Neural crest cell (in vitro differentiated cells): ENCODE results near the gene PDE6A. TPM values are rescaled to one million over a fixed set of nuclear protein-coding genes. Genes with fewer than 3 reads are reported as not detected.

Source experiments
- DNase-seq: peaks from one replicate; pipeline ENCODE4 v3.0.0; 2021; ENCODE audit warnings: low read depth, mixed read lengths, low spot score
- H3K27ac Mint-ChIP-seq: one replicate; pipeline ENCODE4 v1.8.0; 2021; ENCODE audit warnings: mild to moderate bottlenecking, mixed read lengths; ENCODE audit not compliant: unreplicated experiment
- H3K27me3 Mint-ChIP-seq: 2 replicates; pipeline ENCODE4 v1.8.0; 2021; ENCODE audit warnings: low read depth, mild to moderate bottlenecking, mixed read lengths
- H3K36me3 Mint-ChIP-seq: 2 replicates; pipeline ENCODE4 v1.8.0; 2021; ENCODE audit warnings: low read depth, mild to moderate bottlenecking, mixed read lengths
- H3K4me1 Mint-ChIP-seq: 2 replicates; pipeline ENCODE4 v1.8.0; 2021; ENCODE audit warnings: mixed read lengths
- H3K4me3 Mint-ChIP-seq: one replicate; pipeline ENCODE4 v1.8.0; 2021; ENCODE audit warnings: mild to moderate bottlenecking, mixed read lengths
- H3K9me3 Mint-ChIP-seq: 2 replicates; pipeline ENCODE4 v1.8.0; 2021; ENCODE audit warnings: mixed read lengths
- total RNA-seq: library from RNA; stranded (reverse); gene quantifications from 2 replicates; pipeline ENCODE4 v1.2.1, GENCODE V29; 2021
- TF ChIP-seq, protein P1 (sequence below): fragments of 200-600 bp; sonication (generic); conservative IDR thresholded peaks from 2 replicates; pipeline ENCODE4 v1.5.0; 2021; ENCODE audit warnings: antibody characterized with exemption, mild to moderate bottlenecking

Gene PDE6A
- total RNA-seq, 1 donor from 2014 or later: not detected

DNA sequence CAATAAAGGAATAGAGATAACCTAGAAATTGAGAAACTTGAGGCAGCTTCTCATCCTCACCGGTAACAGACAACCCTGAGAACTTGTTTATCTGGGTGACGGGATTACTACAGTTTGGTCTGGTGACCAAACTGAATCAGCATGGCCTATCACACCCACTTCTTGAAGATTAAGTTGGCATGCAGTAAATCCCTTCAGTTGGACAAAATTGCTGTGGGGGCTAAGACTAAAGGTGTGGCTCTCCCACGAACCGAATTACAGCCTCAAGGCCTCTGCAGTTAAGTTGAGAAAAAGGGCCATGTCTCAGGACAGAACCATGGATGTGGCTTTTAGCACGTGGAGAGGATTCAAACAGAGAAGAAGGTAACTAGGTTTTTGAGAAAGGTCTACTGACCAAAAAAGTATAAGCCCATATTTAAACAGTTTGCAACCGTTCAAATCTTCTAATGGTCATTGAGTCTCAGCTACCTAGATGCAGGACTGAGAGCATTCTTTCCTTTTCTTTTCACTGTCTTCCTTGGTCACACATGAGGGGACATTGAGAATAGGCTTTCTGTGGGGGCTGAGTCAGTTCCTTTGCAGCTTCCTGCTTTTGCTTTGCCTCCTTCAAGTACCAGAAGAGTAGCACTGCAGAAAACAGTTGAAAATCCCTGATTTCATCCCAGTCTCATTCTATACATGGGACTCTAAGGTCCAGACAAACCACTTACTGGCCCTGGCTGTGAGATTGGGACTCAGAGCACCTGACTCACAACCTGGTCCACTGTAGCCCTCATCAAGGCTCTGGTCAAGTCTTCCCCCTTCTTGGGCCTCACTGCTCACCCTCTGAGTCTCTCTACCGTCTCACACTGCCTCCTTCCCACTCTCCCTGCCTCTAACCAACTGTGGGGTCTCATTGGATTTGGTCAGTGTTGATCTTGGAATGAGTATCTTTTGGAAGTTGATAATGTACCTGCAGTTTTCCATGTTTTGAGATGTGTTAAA is 30.9 kb downstream of the PDE6A start:
- DNase-seq: no peak
- Mint-ChIP-seq H3K4me3 (no peak overlapping the region), H3K9me3 (no peaks in the 10 kb centered on the region), H3K27me3 (peaks cover 5% of the 10 kb centered on the region), H3K36me3 (no peaks in the 10 kb centered on the region), H3K4me1 (peaks cover 11% of the 10 kb centered on the region), H3K27ac (peak overlapping the region; percentile 72)
- TF ChIP-seq, protein P1, sequence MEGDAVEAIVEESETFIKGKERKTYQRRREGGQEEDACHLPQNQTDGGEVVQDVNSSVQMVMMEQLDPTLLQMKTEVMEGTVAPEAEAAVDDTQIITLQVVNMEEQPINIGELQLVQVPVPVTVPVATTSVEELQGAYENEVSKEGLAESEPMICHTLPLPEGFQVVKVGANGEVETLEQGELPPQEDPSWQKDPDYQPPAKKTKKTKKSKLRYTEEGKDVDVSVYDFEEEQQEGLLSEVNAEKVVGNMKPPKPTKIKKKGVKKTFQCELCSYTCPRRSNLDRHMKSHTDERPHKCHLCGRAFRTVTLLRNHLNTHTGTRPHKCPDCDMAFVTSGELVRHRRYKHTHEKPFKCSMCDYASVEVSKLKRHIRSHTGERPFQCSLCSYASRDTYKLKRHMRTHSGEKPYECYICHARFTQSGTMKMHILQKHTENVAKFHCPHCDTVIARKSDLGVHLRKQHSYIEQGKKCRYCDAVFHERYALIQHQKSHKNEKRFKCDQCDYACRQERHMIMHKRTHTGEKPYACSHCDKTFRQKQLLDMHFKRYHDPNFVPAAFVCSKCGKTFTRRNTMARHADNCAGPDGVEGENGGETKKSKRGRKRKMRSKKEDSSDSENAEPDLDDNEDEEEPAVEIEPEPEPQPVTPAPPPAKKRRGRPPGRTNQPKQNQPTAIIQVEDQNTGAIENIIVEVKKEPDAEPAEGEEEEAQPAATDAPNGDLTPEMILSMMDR: no peak

DNA sequence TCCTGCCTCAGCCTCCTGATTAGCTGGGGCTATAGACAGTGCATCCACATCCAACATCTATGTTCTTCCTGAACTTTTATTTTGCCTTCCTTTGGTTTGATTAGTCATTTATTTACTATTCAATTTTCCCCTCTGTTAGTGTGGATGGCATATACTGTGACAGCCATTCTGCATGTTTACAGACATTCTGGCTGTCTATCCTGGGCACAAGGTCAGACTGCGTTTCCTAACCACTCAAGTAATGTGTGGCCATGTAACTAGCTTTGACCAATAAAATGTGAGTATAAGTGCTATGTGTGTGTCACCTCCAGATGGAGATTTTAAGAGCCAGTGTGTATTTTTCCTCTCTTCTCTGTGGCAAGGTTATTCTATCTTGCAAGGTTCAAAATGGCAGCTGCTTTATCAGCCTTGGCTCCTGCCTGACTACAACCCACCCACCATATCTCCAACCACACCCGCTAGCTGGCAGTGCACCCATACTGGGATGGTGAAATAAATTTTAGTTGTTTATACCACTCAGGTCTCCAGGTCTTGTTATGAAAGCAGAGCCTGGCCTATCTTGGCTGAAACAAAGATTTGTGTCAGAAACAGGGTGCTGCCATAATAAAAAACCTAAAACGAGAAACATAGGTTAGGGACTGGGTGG is 32.2 kb downstream of the PDE6A start:
- Mint-ChIP-seq H3K27ac (no peak overlapping the region), H3K4me1 (peaks cover 11% of the 10 kb centered on the region), H3K27me3 (peaks cover 5% of the 10 kb centered on the region), H3K9me3 (no peaks in the 10 kb centered on the region), H3K36me3 (no peaks in the 10 kb centered on the region), H3K4me3 (no peak overlapping the region)
- TF ChIP-seq, protein P1: no peak
- DNase-seq: no peak

DNA sequence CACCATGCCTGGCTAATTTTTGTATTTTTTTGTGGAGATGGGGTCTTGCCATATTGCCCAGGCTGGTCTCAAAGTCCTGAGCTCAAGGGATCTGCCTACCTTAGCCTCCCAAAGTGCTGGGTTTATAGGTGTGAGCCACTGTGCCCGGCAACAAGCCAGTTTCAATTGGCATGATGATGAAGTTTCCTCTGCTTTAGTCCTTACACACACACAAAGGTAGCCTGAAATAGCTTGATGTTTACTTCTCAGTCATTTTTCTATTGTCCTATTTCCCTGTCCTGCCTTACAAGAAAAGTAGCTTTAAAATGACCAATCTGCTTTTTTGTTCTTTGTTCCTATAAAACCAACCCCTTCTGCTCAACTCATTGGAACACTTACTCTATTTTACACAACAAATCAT is 33.6 kb downstream of the PDE6A start:
- Mint-ChIP-seq H3K9me3 (no peaks in the 10 kb centered on the region), H3K36me3 (no peaks in the 10 kb centered on the region), H3K27ac (no peak overlapping the region), H3K4me3 (no peak overlapping the region), H3K27me3 (peaks cover 5% of the 10 kb centered on the region), H3K4me1 (peaks cover 11% of the 10 kb centered on the region)
- TF ChIP-seq, protein P1: no peak
- DNase-seq: no peak

DNA sequence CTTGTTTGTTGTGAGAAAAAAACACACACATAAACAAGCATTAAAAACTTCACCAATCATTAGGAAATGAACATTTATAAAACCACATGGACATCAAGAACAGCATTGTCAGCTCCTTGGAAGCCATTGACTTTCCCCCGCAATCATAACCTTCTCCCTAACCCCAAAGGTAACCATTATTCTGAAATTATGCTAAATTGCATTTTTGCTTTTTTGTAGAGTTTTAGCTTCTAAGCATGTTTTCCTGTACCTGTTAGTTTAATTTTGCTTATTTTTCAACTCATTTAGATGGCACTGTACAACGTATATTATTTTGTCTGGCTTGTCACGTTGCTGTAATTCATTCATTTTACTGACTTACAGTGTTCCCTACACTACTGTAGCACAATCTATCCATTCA is 36.8 kb downstream of the PDE6A start:
- TF ChIP-seq, protein P1: no peak
- H3K4me1 Mint-ChIP-seq: peaks cover 5% of the 10 kb centered on the region

DNA sequence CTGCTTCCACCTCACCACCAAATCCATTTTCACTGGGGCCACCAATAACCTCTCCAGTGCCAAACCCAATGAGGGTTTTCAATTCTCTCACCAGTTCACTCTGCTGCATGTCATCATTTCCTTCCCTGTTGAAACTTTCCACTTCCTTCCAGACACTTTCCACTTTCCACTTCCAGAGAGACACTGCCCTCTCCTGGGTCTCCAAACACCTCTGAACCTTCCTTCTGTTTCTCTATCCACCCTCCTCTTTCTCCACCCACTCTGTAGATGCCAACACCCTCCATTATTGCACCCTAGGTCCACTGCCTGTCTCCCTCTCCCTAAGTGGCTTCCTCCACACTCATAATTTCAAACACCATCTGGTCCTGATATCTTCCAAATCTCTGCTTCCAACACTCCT is 39.6 kb downstream of the PDE6A start:
- Mint-ChIP-seq H3K4me1 (peaks cover 5% of the 10 kb centered on the region), H3K36me3 (no peaks in the 10 kb centered on the region), H3K9me3 (no peaks in the 10 kb centered on the region), H3K4me3 (no peak overlapping the region), H3K27ac (no peak overlapping the region), H3K27me3 (peaks cover 9% of the 10 kb centered on the region)
- TF ChIP-seq, protein P1: no peak
- DNase-seq: no peak

More for the DNA sequence above, 36.8 kb downstream of the PDE6A start:
- Mint-ChIP-seq H3K27me3 (peaks cover 13% of the 10 kb centered on the region), H3K4me3 (no peak overlapping the region), H3K9me3 (no peaks in the 10 kb centered on the region), H3K27ac (no peak overlapping the region), H3K36me3 (no peaks in the 10 kb centered on the region)
- no peak for DNase-seq
